Nucleus accumbens (tissue), 56 donors: ENCODE measurements around the gene MRPS16.
"Not testable (repeated sequence)": the region's sequence is repeated elsewhere in the genome, so short reads cannot be mapped to it uniquely, and the experiment has no call there.

Experiments used
- DNase-seq, 56 donors: peaks; one replicate each; lab custom pipeline; 2025; lab: John Stamatoyannopoulos, UW

Gene MRPS16

DNA sequence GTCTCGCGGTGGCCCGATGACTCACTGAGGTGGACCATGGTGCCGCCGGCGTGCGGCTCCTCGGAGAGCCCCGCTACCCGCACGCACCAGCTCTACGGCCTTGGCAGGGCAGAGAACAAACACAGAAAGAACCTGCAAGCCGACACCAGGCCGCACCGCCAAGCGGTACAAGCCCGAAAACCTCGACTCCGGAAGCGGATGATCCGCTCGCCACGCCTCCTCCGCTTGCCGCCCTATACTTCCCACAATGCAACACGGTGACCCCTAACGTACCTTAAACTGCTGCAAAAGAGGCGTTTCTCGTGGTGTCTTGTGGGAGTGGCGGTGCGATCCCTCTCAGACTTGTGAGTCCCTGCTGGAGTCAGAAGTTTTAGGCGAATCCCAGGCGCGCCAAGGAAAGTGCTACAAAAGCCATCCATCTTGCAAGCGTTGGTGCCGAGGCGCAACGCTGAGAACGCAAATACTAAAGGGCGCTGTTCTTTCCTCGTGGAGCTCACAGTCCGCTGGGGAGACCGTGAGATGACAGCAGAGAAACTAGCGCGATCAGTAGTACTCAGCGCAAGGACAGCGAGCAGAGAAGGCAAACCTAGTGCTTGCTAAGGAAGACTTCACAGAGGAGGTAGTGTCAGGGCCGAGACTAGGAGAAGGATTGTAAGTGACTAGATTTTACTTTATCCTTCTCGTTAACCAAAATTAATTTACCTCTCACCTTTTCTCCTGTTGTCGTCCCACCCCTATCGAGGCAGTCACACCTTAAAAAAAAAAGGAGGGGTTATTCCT, at the start of gene MRPS16:
TSS of gene MRPS16 (minus strand) at position 200 of the 780 bp plus-strand sequence. CDS start at position 38, 162 bp downstream.
- DNase-seq = peak; percentile 31 to 97 (median 92)

DNA sequence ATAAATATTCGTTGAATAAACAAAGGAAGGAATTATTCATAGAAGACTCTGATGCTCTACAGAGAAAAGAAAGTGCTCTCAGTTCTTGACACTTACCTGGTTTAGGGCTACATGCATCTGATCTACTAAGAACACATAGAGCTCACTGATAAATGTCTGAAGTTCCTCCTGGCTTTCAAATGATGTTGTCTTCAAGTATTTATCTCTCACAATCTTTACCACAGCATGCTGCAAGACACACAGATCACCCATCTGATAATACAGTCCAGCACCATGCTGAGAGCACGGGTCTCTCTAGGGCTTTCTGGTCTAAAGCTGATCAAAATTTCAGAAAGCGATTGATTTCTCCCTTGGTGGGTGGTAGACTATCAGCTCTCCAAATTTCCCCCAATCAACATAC, 44.5 kb upstream of the MRPS16 start:
- no peak for DNase-seq

GRCh38 chr10:73293461-73293860, 41.0 kb upstream of the MRPS16 start:
- DNase-seq = no peak

DNA sequence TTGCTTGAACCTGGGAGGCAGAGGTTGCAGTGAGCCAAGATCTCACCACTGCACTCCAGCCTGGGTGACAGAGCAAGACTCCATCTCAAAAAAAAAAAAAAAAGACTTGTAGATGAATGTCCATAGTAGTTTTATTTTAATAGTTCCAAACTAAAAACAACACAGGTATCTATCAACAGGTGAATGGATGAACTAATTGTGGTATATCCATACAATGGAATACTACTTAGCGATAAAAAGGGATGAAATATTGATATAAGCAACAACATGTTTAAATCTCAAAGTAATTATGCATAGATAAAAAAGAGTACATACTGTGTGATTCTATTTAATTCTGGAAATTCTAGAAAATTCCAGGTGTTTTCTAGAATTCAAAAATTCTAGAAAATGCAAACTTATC, 37.5 kb upstream of the MRPS16 start:
- no peak for DNase-seq

GRCh38 chr10:73287441-73287840, 35.0 kb upstream of the MRPS16 start:
- no peak for DNase-seq

GRCh38 chr10:73281097-73281496, 28.7 kb upstream of the MRPS16 start:
- no peak for DNase-seq

DNA sequence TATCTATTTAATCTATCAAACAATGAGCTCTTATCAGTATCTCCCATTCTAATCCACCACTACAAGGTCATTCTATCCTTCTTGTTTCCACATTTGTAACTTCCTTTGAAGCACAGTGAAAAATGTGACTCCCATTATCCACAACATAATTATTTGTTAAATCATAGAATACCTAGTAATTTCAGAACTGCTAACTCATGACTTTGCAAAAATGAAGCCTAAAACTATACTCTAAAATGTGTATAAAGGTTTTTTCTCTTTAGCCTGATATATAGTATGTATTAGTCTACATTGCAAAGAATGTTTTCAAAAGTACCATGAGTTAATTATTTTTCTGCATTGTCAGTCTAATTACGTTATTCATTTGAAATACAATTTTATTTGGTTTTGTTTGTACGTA, 12.0 kb upstream of the MRPS16 start:
- DNase-seq = no peak

DNA sequence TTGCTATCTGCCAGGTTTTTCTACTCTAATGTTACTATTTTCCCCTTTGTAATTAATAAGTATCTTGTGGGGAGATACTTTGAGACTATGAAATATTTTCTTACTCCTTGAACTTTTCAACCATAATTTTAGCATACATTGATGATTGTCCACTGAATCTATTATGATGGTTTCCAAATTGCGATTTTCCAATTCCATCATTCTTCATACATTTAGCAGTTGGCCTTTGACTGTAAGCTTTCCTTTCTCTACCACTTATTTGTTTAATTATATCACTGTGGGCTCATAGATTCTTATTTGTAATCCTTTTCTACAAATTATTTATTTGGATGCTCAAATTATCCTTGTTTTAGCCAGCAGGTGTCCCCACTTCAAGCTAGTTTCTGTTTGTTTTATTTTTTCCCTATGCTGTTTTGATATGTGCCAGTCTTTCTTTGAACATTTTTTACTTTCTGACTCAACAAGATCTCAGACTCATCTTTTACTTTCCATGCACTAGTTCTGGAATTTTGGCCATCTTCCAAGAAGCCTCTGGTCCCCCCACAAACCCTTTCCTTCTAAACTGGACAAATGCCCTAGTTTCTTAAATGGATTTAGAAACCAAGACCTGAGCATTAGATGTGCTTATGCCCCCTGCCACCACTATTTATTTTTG, 11.4 kb upstream of the MRPS16 start:
- DNase-seq = no peak

DNA sequence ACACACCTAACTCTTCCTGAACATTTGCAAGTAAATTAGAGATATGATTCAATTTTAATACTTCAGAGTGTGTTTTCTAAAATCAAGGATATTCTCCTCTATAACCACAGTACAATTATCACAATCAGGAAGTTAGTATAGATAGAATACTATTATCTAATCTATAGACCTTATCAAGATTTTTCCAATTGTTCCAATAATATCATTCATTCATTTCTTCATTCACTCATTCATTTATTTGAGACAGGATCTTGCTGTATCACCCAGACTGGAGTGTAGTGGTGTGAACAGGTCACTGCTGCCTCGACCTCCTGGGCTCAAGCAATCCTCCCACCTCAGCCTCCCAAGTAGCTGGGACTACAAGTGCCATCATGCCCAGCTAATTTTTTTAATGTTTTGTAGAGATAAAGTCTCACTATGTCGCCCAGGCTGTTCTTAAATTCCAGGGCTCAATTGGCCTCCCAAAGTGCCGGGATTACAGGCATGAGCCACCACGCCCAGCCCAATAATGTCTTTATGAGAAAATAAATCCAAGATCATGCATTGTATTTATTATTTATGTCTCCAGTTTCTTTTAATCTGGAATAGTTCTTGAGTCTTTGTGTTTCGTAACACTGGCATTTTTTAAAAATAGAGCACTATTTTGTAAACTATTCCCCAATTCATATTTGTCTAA, 10.6 kb upstream of the MRPS16 start:
- DNase-seq = no peak

DNA sequence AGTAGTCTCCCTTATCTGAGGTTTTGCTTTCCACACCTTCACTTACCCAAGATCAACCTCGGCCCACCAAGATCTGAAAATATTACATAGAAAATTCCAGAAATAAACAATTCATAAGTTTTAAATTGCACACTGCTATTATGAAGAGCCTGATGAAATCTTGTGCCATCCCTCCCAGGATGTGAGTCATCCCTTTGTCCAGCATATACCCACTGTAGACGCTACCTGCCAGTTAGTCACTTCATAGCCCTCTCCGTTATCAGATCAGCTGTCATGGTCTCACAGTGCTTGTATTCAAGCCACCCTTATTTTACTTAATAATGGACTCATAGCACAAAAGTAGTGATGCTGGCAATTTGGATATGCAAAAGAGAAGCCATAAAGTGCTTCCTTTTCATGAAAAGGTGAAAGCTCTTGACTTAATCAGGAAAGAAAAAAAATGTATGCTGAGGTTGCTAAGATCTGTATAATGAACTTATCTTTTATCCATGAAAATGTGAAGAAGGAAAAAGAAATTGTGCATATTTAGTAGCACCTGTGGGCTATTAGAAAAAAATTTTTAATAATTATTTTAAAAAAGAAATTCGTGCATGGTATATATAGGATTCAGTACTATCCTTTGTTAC, 9.8 kb upstream of the MRPS16 start:
- DNase-seq = no peak

DNA sequence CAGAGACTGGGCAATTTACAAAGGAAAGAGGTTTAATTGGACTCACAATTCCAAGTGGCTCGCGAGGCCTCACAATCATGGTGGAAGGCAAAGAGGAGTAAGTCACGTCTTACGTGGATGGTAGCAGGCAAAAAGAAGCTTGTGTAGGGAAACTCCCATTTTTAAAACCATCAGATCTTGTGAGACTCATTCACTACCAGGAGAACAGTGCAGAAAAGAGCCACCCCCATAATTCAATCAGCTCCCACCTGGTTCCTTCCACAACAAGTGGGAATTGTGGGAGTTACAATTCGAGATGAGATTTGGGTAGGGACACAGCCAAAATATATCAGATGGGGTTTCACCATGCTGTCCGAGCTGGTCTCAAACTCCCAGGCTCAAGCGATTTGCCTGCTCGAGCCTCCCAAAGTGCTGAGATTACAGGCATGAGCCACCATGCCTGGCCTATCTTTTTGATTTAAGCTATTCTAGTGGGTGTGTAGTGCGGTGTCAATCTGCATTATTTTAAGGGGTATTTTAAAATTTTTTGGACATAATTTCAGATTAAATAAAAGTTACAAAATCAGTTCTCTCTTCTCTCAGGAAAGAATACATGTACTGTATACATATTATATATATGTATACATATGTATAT, 9.0 kb upstream of the MRPS16 start:
- DNase-seq = no peak

- DNase-seq = not testable (repeated sequence)
Measured at GRCh38 chr10:73258612-73259011, 6.2 kb upstream of the MRPS16 start.

GRCh38 chr10:73253225-73253555, 746 bp upstream of the MRPS16 start:
- no peak for DNase-seq

DNA sequence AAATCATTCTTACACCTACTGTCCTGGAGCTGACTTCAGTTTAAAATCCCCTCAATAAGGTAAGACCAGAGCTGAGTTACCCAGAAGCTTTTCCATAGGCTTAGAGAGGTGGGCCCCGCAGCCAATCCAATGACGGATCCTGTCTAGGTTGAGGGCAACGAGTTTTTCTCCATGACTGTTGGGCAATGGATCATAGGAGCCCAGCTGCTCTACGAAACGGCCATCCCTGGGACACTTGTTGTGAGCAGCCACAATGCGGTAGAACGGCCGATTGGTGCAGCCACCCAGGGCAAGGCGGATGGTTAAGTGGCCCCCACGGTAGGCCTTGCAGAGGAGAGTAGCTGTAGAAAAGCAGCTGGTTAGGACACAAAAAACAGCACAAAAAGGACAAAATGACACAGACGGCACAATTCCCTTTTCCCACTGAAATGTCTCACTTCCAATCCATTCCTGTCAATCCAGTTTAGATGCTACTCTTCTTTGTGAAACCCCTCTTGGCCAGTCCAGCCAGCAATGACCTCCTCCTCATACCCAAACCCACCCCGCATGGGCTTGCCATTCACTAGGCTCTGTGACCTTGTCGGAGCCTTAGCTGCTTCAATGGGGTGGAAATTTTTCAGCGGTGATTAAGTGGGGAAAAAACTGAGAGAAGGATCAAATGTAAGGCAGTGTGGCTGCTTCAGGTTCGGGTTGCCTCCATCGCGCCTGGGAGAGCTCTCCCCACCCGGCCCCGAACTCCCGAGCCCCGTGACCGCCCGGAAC, 580 bp downstream of the MRPS16 start:
- peak in 2 of 56 donors; percentile 1 to 4 for DNase-seq

DNA sequence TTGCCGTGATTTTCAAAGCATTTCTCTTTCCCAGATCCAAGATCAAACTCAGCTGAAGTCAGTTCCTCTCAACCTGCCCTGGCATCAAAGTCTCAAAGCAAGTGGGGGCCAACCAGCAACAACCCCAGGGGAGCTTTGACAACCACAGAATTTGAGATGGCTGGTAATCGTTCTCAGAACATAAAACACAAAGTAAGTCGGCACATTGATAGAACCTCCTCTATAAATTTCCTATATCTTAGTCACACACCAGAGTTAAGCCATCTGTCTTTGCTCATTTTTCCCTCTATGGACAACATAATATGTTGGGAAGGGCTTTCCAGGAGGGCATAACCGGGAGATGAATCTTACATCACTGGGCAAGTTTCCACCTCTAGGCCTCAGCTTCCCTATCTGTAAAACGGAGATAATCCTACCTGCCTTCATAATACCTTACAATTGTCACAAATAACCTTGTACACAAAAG, 4.2 kb downstream of the MRPS16 start:
- DNase-seq = no peak

DNA sequence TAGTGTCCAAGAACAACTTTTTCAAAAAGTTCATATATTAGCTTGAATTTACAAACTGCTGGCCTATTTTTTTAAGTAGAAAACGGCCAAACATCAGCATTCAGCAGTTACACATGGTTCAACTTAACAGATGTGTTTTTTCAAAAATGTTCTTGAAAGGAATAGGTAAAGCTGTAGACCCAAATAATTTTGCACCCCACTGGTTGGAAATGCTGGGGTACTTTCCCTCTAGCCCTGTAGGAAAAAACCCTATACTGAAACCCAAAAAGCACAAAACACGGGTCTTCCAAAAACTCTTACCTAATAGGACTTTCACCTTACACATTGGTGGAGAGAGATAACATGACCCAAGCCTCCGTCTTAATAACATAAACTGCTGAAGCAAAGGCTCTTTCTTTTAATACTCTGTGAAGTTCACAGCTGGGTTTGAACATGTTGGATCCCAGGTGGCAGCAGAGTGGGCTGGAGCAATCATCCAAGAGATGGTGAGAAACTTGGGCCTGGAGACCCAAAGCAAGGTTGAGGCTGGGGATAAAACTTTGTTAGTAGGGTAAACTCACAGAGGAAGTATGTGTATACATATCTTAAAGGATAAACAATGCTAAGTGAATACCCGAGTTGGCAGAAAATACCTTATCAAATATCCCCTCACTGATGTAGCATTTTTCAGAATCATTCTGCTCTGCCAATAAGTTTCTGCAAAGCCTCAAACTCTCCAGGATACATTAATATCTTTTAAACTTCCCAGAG, 4.8 kb downstream of the MRPS16 start:
- no peak for DNase-seq

DNA sequence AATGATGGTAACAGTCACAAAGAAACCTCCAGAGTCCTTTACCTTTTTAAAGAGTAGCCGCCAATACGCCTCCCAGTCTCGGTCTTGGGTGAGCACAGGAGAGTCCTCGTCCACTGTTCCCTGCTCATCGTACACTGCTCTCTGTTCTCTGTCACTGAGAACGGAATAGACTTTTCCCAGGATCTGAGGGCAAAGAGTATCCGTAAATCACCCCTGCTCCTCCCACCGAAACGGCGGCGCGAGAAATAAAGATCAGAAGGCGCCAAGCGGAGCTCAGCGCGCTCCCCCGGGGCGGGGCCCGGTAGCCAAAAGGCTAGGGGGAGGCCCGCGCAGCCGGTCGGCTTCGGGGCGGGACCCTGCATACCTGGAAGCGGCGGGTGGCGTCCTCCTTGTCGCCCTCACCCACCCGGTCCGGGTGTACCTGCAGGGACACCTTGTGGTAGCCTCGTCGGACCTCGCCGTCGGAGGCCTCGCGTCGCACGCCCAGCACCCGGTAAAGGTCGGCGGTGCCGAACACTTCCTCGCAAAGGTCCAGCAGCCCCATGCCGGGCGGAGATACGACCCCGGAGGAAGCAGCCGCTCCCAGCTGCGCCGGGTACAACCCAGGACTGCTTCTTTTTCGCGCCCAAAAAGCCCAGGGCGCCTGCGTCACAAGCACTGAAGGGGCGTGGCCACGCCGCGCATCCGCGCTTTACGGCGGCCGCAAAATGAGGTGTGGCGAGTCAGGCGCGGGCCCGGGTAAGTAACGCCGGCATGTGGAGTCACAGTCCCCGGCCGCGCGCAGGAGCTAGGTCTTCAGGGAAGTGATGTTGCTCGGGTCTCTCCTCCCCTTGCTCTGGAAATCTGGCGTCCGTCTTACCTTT, 5.6 kb downstream of the MRPS16 start, which contains the start of gene DNAJC9:
TSS of gene DNAJC9 (minus strand) at position 610 of the 863 bp plus-strand sequence. CDS start at position 544, 66 bp downstream.
- DNase-seq = peak; percentile 46 to 97 (median 88)

DNA sequence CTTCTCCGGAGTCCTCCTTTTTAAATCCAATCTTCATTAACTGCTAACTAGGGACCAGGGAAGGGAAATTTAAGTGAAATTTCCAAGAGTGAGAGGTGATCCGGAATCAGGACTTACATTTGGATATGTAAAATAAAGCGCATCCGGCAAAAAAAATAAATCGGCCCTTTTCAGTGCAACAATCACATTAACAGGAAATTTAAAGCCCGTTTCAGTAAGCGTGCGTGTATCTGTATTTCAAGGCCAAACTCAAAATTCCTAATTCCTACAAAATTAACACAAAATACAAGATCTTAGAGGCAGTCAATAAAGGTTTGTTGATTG, 6.2 kb downstream of the MRPS16 start:
- DNase-seq = no peak
